Measurements from ENCODE around the gene EPN2. TPM values are rescaled to one million over a fixed set of nuclear protein-coding genes. Genes with fewer than 3 reads are reported as not detected.

EPN2 gene
- polyA plus RNA-seq, 1 donor from 2014 or later, result 37.8 TPM

DNA sequence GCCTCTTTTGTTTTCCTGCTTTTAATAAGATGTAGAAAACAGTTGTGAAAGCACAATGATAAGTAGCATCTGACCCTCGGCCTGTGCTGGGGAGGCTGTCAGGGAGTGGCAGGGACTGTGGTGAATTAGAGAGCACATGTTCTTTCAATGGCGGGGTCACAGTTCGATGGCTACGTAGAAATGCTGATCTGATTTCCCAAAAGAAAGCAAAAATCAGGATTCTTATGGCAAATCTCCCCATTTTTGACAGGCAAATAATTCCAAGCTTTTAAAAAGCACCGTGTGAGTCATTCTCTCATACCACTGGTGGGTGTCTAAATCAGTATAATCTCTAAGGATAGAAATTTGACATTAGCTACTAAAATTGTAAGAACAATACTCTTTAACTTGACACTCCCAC is 137.0 kb downstream of the EPN2 start:
- H3F3A ChIP-seq (ENCODE audit: insufficient read depth, low read length, poor library complexity, severe bottlenecking), result no peaks in the 10 kb centered on the region
- H3K4me2 ChIP-seq (ENCODE audit: low read length), result no peak overlapping the region
- no peak overlapping the region for H3K9ac ChIP-seq (ENCODE audit: low read length)
- no peaks in the 10 kb centered on the region for H3K9me3 ChIP-seq (ENCODE audit: low read length)
- H3K4me3 ChIP-seq (ENCODE audit: low read length), result no peak overlapping the region
- H3K79me2 ChIP-seq (replicated peaks; ENCODE audit: insufficient read depth, low read length), result peaks cover 13% of the 10 kb centered on the region
- H3K9me2 ChIP-seq (ENCODE audit: insufficient read depth, low read length), result no peaks in the 10 kb centered on the region
- H3K36me3 ChIP-seq (ENCODE audit: insufficient read depth, low read length), result no peaks in the 10 kb centered on the region
- TF ChIP-seq POLR2AphosphoS5 (IDR thresholded peaks at IDR 0.05), result no peak
- H3K27me3 ChIP-seq (ENCODE audit: insufficient read depth, low read depth, low read length), result no peaks in the 10 kb centered on the region
- H4K20me1 ChIP-seq (ENCODE audit: insufficient read depth), result no peaks in the 10 kb centered on the region
- no peak overlapping the region for H2AFZ ChIP-seq (ENCODE audit: low read depth, low read length)
- no peak overlapping the region for H3K27ac ChIP-seq (ENCODE audit: low read length)

- H3K9ac ChIP-seq (ENCODE audit: low read length), result no peak overlapping the region
- no peaks in the 10 kb centered on the region for H3K27me3 ChIP-seq (ENCODE audit: insufficient read depth, low read depth, low read length)
- no peaks in the 10 kb centered on the region for H3F3A ChIP-seq (ENCODE audit: insufficient read depth, low read length, poor library complexity, severe bottlenecking)
- H3K4me2 ChIP-seq (ENCODE audit: low read length), result no peak overlapping the region
- H4K20me1 ChIP-seq (ENCODE audit: insufficient read depth), result no peaks in the 10 kb centered on the region
- H3K36me3 ChIP-seq (ENCODE audit: insufficient read depth, low read length), result no peaks in the 10 kb centered on the region
- TF ChIP-seq TAF1 (IDR thresholded peaks at IDR 0.05; ENCODE audit: low read depth), result no peak
- TF ChIP-seq RAD21 (conservative IDR thresholded peaks at IDR 0.05), result no peak
- TF ChIP-seq, protein P1, sequence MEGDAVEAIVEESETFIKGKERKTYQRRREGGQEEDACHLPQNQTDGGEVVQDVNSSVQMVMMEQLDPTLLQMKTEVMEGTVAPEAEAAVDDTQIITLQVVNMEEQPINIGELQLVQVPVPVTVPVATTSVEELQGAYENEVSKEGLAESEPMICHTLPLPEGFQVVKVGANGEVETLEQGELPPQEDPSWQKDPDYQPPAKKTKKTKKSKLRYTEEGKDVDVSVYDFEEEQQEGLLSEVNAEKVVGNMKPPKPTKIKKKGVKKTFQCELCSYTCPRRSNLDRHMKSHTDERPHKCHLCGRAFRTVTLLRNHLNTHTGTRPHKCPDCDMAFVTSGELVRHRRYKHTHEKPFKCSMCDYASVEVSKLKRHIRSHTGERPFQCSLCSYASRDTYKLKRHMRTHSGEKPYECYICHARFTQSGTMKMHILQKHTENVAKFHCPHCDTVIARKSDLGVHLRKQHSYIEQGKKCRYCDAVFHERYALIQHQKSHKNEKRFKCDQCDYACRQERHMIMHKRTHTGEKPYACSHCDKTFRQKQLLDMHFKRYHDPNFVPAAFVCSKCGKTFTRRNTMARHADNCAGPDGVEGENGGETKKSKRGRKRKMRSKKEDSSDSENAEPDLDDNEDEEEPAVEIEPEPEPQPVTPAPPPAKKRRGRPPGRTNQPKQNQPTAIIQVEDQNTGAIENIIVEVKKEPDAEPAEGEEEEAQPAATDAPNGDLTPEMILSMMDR (IDR thresholded peaks at IDR 0.05; ENCODE audit: poor library complexity, severe bottlenecking), result no peak
- TF ChIP-seq EP300 (conservative IDR thresholded peaks at IDR 0.05; ENCODE audit: poor library complexity, severe bottlenecking), result no peak
- TF ChIP-seq REST (IDR thresholded peaks at IDR 0.05; ENCODE audit: borderline replicate concordance), result no peak
- TF ChIP-seq EZH2 (IDR thresholded peaks at IDR 0.05; ENCODE audit: borderline replicate concordance, insufficient read depth, low read length, poor library complexity, severe bottlenecking), result no peak
- TF ChIP-seq POLR2AphosphoS5 (IDR thresholded peaks at IDR 0.05), result no peak
- TF ChIP-seq SMC3 (conservative IDR thresholded peaks at IDR 0.05; ENCODE audit: poor library complexity), result no peak
- TF ChIP-seq MXI1 (conservative IDR thresholded peaks at IDR 0.05; ENCODE audit: poor library complexity, severe bottlenecking), result no peak
- no peaks in the 10 kb centered on the region for H3K9me3 ChIP-seq (ENCODE audit: low read length)
- H3K79me2 ChIP-seq (replicated peaks; ENCODE audit: insufficient read depth, low read length), result peaks cover 19% of the 10 kb centered on the region
- H3K9me2 ChIP-seq (ENCODE audit: insufficient read depth, low read length), result no peaks in the 10 kb centered on the region
- no peak overlapping the region for H3K27ac ChIP-seq (ENCODE audit: low read length)
- no peak overlapping the region for H3K4me3 ChIP-seq (ENCODE audit: low read length)
- H2AFZ ChIP-seq (ENCODE audit: low read depth, low read length), result no peak overlapping the region
These were observed 138.6 kb downstream of the EPN2 start for GRCh38 chr17:19375732-19376131.

DNA sequence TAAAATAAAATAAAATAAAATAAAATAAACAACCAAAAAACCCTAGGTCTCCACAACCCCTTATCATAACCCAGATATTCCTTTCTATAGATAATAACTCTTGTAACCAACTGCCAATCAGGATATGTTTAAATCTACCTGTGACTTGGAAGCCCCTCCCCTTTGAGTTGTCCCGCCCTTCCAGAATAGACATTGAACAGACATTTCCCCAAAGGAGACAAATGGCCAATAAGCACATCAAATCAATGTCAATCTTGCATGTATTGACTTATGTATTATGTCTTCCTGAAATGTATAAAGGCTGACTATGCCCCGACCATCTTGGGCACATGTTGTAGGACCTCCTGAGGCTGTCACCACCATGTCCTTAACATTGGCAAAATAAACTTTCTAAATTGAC is 139.6 kb downstream of the EPN2 start:
- peak overlapping the region; percentile 73 for H2AFZ ChIP-seq (ENCODE audit: low read depth, low read length)
- H3K36me3 ChIP-seq (ENCODE audit: insufficient read depth, low read length), result no peaks in the 10 kb centered on the region
- no peaks in the 10 kb centered on the region for H4K20me1 ChIP-seq (ENCODE audit: insufficient read depth)

More for the DNA sequence above, 139.6 kb downstream of the EPN2 start:
- peak overlapping the region; percentile 81 for H3K27ac ChIP-seq (ENCODE audit: low read length)
- H3K27me3 ChIP-seq (ENCODE audit: insufficient read depth, low read depth, low read length), result no peaks in the 10 kb centered on the region
- peak overlapping the region; percentile 80 for H3K4me3 ChIP-seq (ENCODE audit: low read length)
- no peaks in the 10 kb centered on the region for H3K9me2 ChIP-seq (ENCODE audit: insufficient read depth, low read length)
- H3K9me3 ChIP-seq (ENCODE audit: low read length), result no peaks in the 10 kb centered on the region
- H3F3A ChIP-seq (ENCODE audit: insufficient read depth, low read length, poor library complexity, severe bottlenecking), result no peaks in the 10 kb centered on the region
- peak overlapping the region; percentile 77 for H3K9ac ChIP-seq (ENCODE audit: low read length)
- peaks cover 19% of the 10 kb centered on the region for H3K79me2 ChIP-seq (replicated peaks; ENCODE audit: insufficient read depth, low read length)
- TF ChIP-seq TAF1 (IDR thresholded peaks at IDR 0.05; ENCODE audit: low read depth) (no peak), EP300 (conservative IDR thresholded peaks at IDR 0.05; ENCODE audit: poor library complexity, severe bottlenecking) (no peak), MXI1 (conservative IDR thresholded peaks at IDR 0.05; ENCODE audit: poor library complexity, severe bottlenecking) (no peak), REST (IDR thresholded peaks at IDR 0.05; ENCODE audit: borderline replicate concordance) (no peak), EZH2 (IDR thresholded peaks at IDR 0.05; ENCODE audit: borderline replicate concordance, insufficient read depth, low read length, poor library complexity, severe bottlenecking) (no peak), SMC3 (conservative IDR thresholded peaks at IDR 0.05; ENCODE audit: poor library complexity) (no peak), RAD21 (conservative IDR thresholded peaks at IDR 0.05) (no peak), POLR2AphosphoS5 (IDR thresholded peaks at IDR 0.05) (no peak)
- TF ChIP-seq, protein P1 (IDR thresholded peaks at IDR 0.05; ENCODE audit: poor library complexity, severe bottlenecking), result no peak
- H3K4me2 ChIP-seq (ENCODE audit: low read length), result peak overlapping the region; percentile 70
